K562 (cell line): ENCODE results near the gene GAB2. TPM values are rescaled to one million over a fixed set of nuclear protein-coding genes. Genes with fewer than 3 reads are reported as not detected.
A peak's percentile ranks its signal among the peaks of the same experiment; 100 is the strongest.

ENCODE experiments used
- CBX1 ChIP-seq: sonication (generic); IDR thresholded peaks from 2 replicates; pipeline ENCODE4 v1.6.1; 2016; ENCODE audit warnings: antibody characterized with exemption, low read depth, mild to moderate bottlenecking
- CCNT2 ChIP-seq: IDR thresholded peaks from 2 replicates; pipeline ENCODE4 v1.6.1; 2011; ENCODE audit warnings: borderline replicate concordance, low read depth, mild to moderate bottlenecking, moderate library complexity, mixed read lengths, low read length; ENCODE audit not compliant: insufficient read length; ENCODE audit errors: extremely low read depth
- HMGXB4 ChIP-seq: sonication (generic); formaldehyde crosslinking; IDR thresholded peaks from 2 replicates; pipeline ENCODE4 v1.8.1; 2023; ENCODE audit warnings: mild to moderate bottlenecking, missing genetic modification reagents
- ID3 ChIP-seq, 2 experiments: fragments of 250-450 bp in 1 of 2; fragments of 450-650 bp in 1 of 2; sonication (Bioruptor Pico) in 1 of 2; IDR thresholded peaks; 2 replicates each; pipeline versions ENCODE4 v1.6.1 to v1.8.0; 2016 to 2021; ENCODE audit warnings: mild to moderate bottlenecking in 2 of 2, moderate library complexity in 2 of 2, missing compliant biosample characterization in 1 of 2, missing genetic modification characterization in 1 of 2
- RFX7 ChIP-seq: fragments of 250-450 bp; sonication (Bioruptor Pico); IDR thresholded peaks from 2 replicates; pipeline ENCODE4 v1.5.1; 2021; ENCODE audit warnings: mild to moderate bottlenecking
- SP1 ChIP-seq: sonication (generic); formaldehyde crosslinking; IDR thresholded peaks from 2 replicates; pipeline ENCODE4 v1.8.1; 2022; ENCODE audit warnings: mild to moderate bottlenecking, missing genetic modification reagents
- SRF ChIP-seq, 2 experiments: fragments of 250-450, 450-650 bp in 1 of 2; sonication (Bioruptor Pico) in 1 of 2; sonication (generic) in 1 of 2; formaldehyde crosslinking; IDR thresholded peaks; 2 replicates each; pipeline versions ENCODE4 v1.5.0 to v1.5.1; 2020 to 2022; ENCODE audit warnings: mild to moderate bottlenecking in 1 of 2, missing genetic modification reagents in 1 of 2
- SUPT5H ChIP-seq: fragments of 450-650 bp; IDR thresholded peaks from 2 replicates; pipeline ENCODE4 v1.6.1; 2016
- TAF15 ChIP-seq: fragments of 200-400 bp; formaldehyde crosslinking; IDR thresholded peaks from 2 replicates; pipeline ENCODE4 v1.6.1; 2017; ENCODE audit warnings: mild to moderate bottlenecking, low read depth, low read length, moderate library complexity
- ZBTB40 ChIP-seq, 2 experiments: fragments of 450-650 bp in 1 of 2; sonication (generic) in 1 of 2; formaldehyde crosslinking in 1 of 2; IDR thresholded peaks; 2 replicates each; pipeline versions ENCODE4 v1.7.1 to v1.9.0; 2016 to 2022; ENCODE audit warnings: inconsistent platforms in 1 of 2, mild to moderate bottlenecking in 1 of 2, missing genetic modification reagents in 1 of 2
- ZKSCAN3 ChIP-seq: fragments of 250-450 bp; sonication (Bioruptor Pico); IDR thresholded peaks from 2 replicates; pipeline ENCODE4 v1.4.0; 2020
- ZNF444 ChIP-seq: fragments of 250-450 bp; sonication (Bioruptor Pico); IDR thresholded peaks from 2 replicates; pipeline ENCODE4 v1.4.0; 2020; ENCODE audit warnings: mild to moderate bottlenecking, moderate library complexity
- ZNF551 ChIP-seq: fragments of 250-450 bp; sonication (Bioruptor Pico); IDR thresholded peaks from 2 replicates; pipeline ENCODE4 v1.5.0; 2021; ENCODE audit warnings: mild to moderate bottlenecking, moderate library complexity
- ZNF644 ChIP-seq: fragments of 200-800 bp; sonication (Bioruptor generic); IDR thresholded peaks from 2 replicates; pipeline ENCODE4 v1.6.1; 2016; ENCODE audit warnings: low read depth, missing genetic modification characterization, missing compliant biosample characterization
- ZNF766 ChIP-seq: fragments of 200-800 bp; sonication (Bioruptor generic); conservative IDR thresholded peaks from 2 replicates; pipeline ENCODE4 v1.6.1; 2016; ENCODE audit warnings: missing genetic modification characterization, missing compliant biosample characterization
- polyA plus RNA-seq, 8 experiments: library from polyadenylated mRNA; depleted of rRNA in 4 of 8; stranded (reverse) in 5 of 8; unstranded in 3 of 8; fragments of >200 nt; fragmentation: Nextera tagmentation in 2 of 8; fragmentation: Illumina TruSeq in 1 of 8; extraction: Ambion mirVana in 2 of 8; extraction: Trizol in 1 of 8; gene quantifications; 2 replicates each; pipeline versions ENCODE4 v1.2.1 to v1.2.3, GENCODE V29; 2011 to 2014; ENCODE audit warnings: inconsistent platforms in 1 of 8, missing spikeins in 1 of 8
- total RNA-seq, 7 experiments: library from RNA; depleted of rRNA in 6 of 7; stranded (reverse); fragments of >200 nt in 6 of 7; fragmentation: Illumina TruSeq in 2 of 7; extraction: Trizol in 2 of 7; gene quantifications; 2 replicates each; pipeline versions ENCODE4 v1.2.1 to v1.2.3, GENCODE V29; 2011 to 2021; ENCODE audit warnings: low replicate concordance in 1 of 7

GAB2 gene
- total and polyA plus RNA-seq, 9 of the 15 experiments (the other 6 are each of a cell fraction or from before 2014, with no cell fraction given) = 2.3 to 35.2 (median 16.1) TPM

- TF ChIP-seq ZKSCAN3 (CRISPR knock-in tag) = no peak; the same call in 1 of the 2 replicates
- peak; percentile 61 for TF ChIP-seq SP1
- peak; percentile 7; the same call in 1 of the 2 replicates for TF ChIP-seq ZNF444 (CRISPR knock-in tag)
- TF ChIP-seq ZNF766 = peak; percentile 74
- TF ChIP-seq TAF15 = no peak
- no peak for TF ChIP-seq SUPT5H
- TF ChIP-seq ZNF551 (CRISPR knock-in tag) = 0 out of 2 replicates have a peak, but pooled peaks have one; percentile 60
- no peak for TF ChIP-seq SRF (CRISPR knock-in tag; IDR thresholded peaks at IDR 0.05)
- no peak for TF ChIP-seq HMGXB4 (CRISPR knock-in tag)
- no peak for TF ChIP-seq CBX1
- TF ChIP-seq ID3 (CRISPR knock-in tag; IDR thresholded peaks at IDR 0.05) = no peak
- 0 out of 2 replicates have a peak, but pooled peaks have one; percentile 14 for TF ChIP-seq ID3 (tag; IDR thresholded peaks at IDR 0.05)
- TF ChIP-seq ZBTB40 (IDR thresholded peaks at IDR 0.05) = peak; percentile 76
- TF ChIP-seq ZBTB40 (CRISPR knock-in tag; IDR thresholded peaks at IDR 0.05) = no peak
- peak; percentile 85 for TF ChIP-seq ZNF644
- peak; percentile 73 for TF ChIP-seq CCNT2
- no peak for TF ChIP-seq RFX7 (CRISPR knock-in tag)
These were observed 127.1 kb downstream of the GAB2 start (continued) for GRCh38 chr11:78290293-78291176.
